H9 (cell line): ENCODE measurements around the gene EPHA2. TPM values are rescaled to one million over a fixed set of nuclear protein-coding genes. Genes with fewer than 3 reads are reported as not detected.

Experiments
- DNase-seq: peaks from one replicate; pipeline ENCODE4 v3.0.0-alpha.2; 2017
- H2AFZ ChIP-seq: one replicate; pipeline ENCODE4 v1.6.1; 2013; ENCODE audit warnings: mild to moderate bottlenecking, low read length, control low read depth, moderate library complexity
- H2AK5ac ChIP-seq: 2 replicates; pipeline ENCODE4 v1.6.1; 2013; ENCODE audit warnings: low read length, control low read depth, mixed read lengths; ENCODE audit not compliant: insufficient read length
- H2BK120ac ChIP-seq: one replicate; pipeline ENCODE4 v1.6.1; 2013; ENCODE audit warnings: low read depth, mild to moderate bottlenecking, low read length, control low read depth, inconsistent platforms; ENCODE audit not compliant: poor library complexity, severe bottlenecking
- H2BK12ac ChIP-seq: 2 replicates; pipeline ENCODE4 v1.6.1; 2013; ENCODE audit warnings: low read length, control low read depth, mixed read lengths, low read depth; ENCODE audit not compliant: insufficient read length
- H2BK15ac ChIP-seq: 2 replicates; pipeline ENCODE4 v1.6.1; 2013; ENCODE audit warnings: low read depth, low read length, control low read depth
- H2BK20ac ChIP-seq: one replicate; pipeline ENCODE4 v1.6.1; 2013; ENCODE audit warnings: low read depth, mild to moderate bottlenecking, low read length, control low read depth, inconsistent platforms; ENCODE audit not compliant: poor library complexity, severe bottlenecking
- H2BK5ac ChIP-seq: 2 replicates; pipeline ENCODE4 v1.6.1; 2013; ENCODE audit warnings: low read length, control low read depth, mixed read lengths; ENCODE audit not compliant: insufficient read length
- H3K14ac ChIP-seq: 2 replicates; pipeline ENCODE4 v1.6.1; 2013; ENCODE audit warnings: low read length, control low read depth; ENCODE audit not compliant: insufficient read depth
- H3K18ac ChIP-seq: 2 replicates; pipeline ENCODE4 v1.6.1; 2013; ENCODE audit warnings: low read depth, mild to moderate bottlenecking, mixed read lengths, low read length, control low read depth; ENCODE audit not compliant: insufficient read length
- H3K23ac ChIP-seq: 2 replicates; pipeline ENCODE4 v1.6.1; 2013; ENCODE audit warnings: low read length, control low read depth, mixed read lengths, low read depth; ENCODE audit not compliant: insufficient read length
- H3K23me2 ChIP-seq: 2 replicates; pipeline ENCODE4 v1.6.1; 2013; ENCODE audit warnings: low read depth, mild to moderate bottlenecking, mixed read lengths, low read length, control low read depth; ENCODE audit not compliant: insufficient read length, poor library complexity, severe bottlenecking
- H3K27ac ChIP-seq: 2 replicates; pipeline ENCODE4 v1.5.1; 2013; ENCODE audit warnings: low read length, control low read depth, mixed read lengths, low read depth; ENCODE audit not compliant: insufficient read length
- H3K27me3 ChIP-seq: 2 replicates; pipeline ENCODE4 v1.6.1; 2013; ENCODE audit warnings: low read length, control low read depth, inconsistent platforms; ENCODE audit not compliant: insufficient read depth
- H3K4ac ChIP-seq: 2 replicates; pipeline ENCODE4 v1.6.1; 2013; ENCODE audit warnings: low read depth, mild to moderate bottlenecking, control low read depth, inconsistent platforms, low read length, moderate library complexity
- H3K4me1 ChIP-seq: 2 replicates; pipeline ENCODE4 v1.6.1; 2013; ENCODE audit warnings: low read length, control low read depth, inconsistent platforms; ENCODE audit not compliant: insufficient read depth
- H3K4me2 ChIP-seq: 2 replicates; pipeline ENCODE4 v1.6.1; 2013; ENCODE audit warnings: low read length, control low read depth, mixed read lengths; ENCODE audit not compliant: insufficient read length, insufficient read depth
- H3K56ac ChIP-seq: 2 replicates; pipeline ENCODE4 v1.6.1; 2013; ENCODE audit warnings: low read depth, mild to moderate bottlenecking, mixed read lengths, low read length, control low read depth; ENCODE audit not compliant: insufficient read length
- H3K79me1 ChIP-seq: 2 replicates; pipeline ENCODE4 v1.6.1; 2013; ENCODE audit warnings: low read depth, mild to moderate bottlenecking, moderate library complexity, low read length, control low read depth, inconsistent platforms; ENCODE audit not compliant: insufficient read depth, poor library complexity, severe bottlenecking
- H3K79me2 ChIP-seq: 2 replicates; pipeline ENCODE4 v1.6.1; 2013; ENCODE audit warnings: low read length, control low read depth, inconsistent platforms; ENCODE audit not compliant: insufficient read depth
- H3K9ac ChIP-seq: 2 replicates; pipeline ENCODE4 v1.6.1; 2013; ENCODE audit warnings: low read length, control low read depth, mixed read lengths; ENCODE audit not compliant: insufficient read length; ENCODE audit errors: extremely low read depth
- H3K9me3 ChIP-seq: one replicate; pipeline ENCODE4 v1.6.1; 2013; ENCODE audit warnings: low read depth, low read length, inconsistent platforms; ENCODE audit not compliant: control insufficient read depth
- H3T11ph ChIP-seq: one replicate; pipeline ENCODE4 v1.6.1; 2013; ENCODE audit warnings: mild to moderate bottlenecking, low read length, control low read depth, inconsistent platforms
- H4K20me1 ChIP-seq: one replicate; pipeline ENCODE4 v1.6.1; 2013; ENCODE audit not compliant: control insufficient read depth, insufficient read length, insufficient read depth
- H4K5ac ChIP-seq: 2 replicates; pipeline ENCODE4 v1.6.1; 2013; ENCODE audit warnings: low read depth, mild to moderate bottlenecking, mixed read lengths, low read length, control low read depth; ENCODE audit not compliant: insufficient read length
- H4K8ac ChIP-seq: replicated peaks from 2 replicates; pipeline ENCODE4 v1.6.1; 2013; ENCODE audit warnings: low read length, control low read depth, mixed read lengths, low read depth; ENCODE audit not compliant: insufficient read length
- H4K91ac ChIP-seq: 2 replicates; pipeline ENCODE4 v1.6.1; 2013; ENCODE audit warnings: low read depth, mild to moderate bottlenecking, moderate library complexity, mixed read lengths, low read length, control low read depth; ENCODE audit not compliant: insufficient read length
- H3K27ac Mint-ChIP-seq, 3 experiments: 2 replicates in 2 of 3; 3 replicates in 1 of 3; pipeline ENCODE4 v1.8.0; 2020 to 2021; ENCODE audit warnings: mixed read lengths in 3 of 3, mild to moderate bottlenecking in 1 of 3, moderate library complexity in 1 of 3
- H3K27me3 Mint-ChIP-seq: 2 replicates; pipeline ENCODE4 v1.8.0; 2021; ENCODE audit warnings: low read depth, mild to moderate bottlenecking, moderate library complexity, mixed read lengths
- H3K36me3 Mint-ChIP-seq, 3 experiments: 2 replicates in 2 of 3; 3 replicates in 1 of 3; pipeline ENCODE4 v1.8.0; 2020 to 2021; ENCODE audit warnings: low read depth in 3 of 3, mixed read lengths in 3 of 3; ENCODE audit not compliant: insufficient read depth in 1 of 3
- H3K4me1 Mint-ChIP-seq, 2 experiments: 2 replicates each; pipeline ENCODE4 v1.8.0; 2020; ENCODE audit warnings: mixed read lengths in 2 of 2
- H3K4me3 Mint-ChIP-seq, 2 experiments: 2 replicates in 1 of 2; 3 replicates in 1 of 2; pipeline ENCODE4 v1.8.0; 2020 to 2021; ENCODE audit warnings: mild to moderate bottlenecking in 2 of 2, mixed read lengths in 2 of 2, moderate library complexity in 1 of 2
- H3K9me3 Mint-ChIP-seq, 2 experiments: 2 replicates in 1 of 2; 3 replicates in 1 of 2; pipeline ENCODE4 v1.8.0; 2020; ENCODE audit warnings: mild to moderate bottlenecking in 2 of 2, mixed read lengths in 2 of 2, moderate library complexity in 1 of 2
- WGBS: extraction: QIAGEN DNeasy Blood & Tissue Kit; methylation state at CpG from one replicate; pipeline ENCODE4 v1.1.7; 2013; ENCODE audit warnings: missing lambda C conversion rate, low lambda C conversion rate, mixed read lengths; ENCODE audit not compliant: insufficient read length; ENCODE audit errors: extremely low coverage; 5-methylcytosine and 5-hydroxymethylcytosine counted together
- total RNA-seq: library from RNA; stranded (reverse); gene quantifications from 2 replicates; pipeline ENCODE4 v1.2.1, GENCODE V29; 2021
- TF ChIP-seq, protein P1 (sequence below): fragments of 200-600 bp; sonication (generic); conservative IDR thresholded peaks from 3 replicates; pipeline ENCODE4 v1.8.0; 2021; ENCODE audit warnings: antibody characterized with exemption, mild to moderate bottlenecking

Gene EPHA2
- total RNA-seq, 1 experiment from 2014 or later = 33.1 TPM

DNA sequence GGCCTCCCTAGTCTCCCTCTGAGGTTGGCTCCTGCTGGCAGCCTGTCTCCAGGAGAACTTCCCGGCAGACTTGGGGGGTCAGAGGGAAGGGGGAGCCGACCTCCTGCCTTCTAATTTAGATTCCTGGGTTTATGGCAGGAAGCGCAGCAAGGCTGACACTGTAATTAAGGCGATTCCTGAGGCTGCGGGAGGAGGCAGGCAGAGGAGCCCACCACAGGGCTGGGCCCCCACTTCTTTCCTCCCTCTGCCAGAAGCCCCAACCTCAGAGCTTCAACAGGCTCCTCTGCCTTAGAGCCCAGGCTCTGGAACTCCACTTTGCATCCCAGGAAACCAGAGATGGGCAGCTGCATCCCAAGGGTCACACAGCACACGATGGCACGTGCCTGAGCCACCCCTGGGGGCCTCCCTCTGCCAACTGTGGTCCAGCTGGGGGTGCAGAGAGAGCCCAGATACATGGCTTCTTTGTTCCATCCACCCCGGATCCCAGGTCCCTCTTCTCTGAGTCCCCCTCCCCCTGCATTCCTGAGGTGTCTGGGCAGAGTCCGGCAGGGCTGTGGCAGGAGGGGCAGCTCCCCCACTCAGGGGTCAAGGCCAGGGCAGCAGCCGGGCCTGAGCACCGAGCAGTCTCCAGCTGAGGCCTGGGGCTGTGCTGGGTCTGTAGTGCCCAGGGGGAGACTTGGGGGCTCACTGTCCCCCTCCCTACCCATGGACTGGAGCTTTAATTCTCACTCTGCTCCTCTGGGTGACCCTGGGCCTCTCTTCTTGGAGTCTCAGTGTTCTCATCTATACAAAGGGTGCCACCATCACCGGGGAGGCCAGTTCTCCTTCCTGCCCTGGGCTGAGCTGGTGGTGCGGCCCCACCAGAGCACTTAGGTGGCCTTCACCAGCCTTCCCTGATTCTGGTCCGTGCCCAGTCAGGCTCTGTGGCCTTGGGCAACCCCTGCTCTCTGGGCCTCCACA lies 43.0 kb downstream of the EPHA2 start:
- Histone ChIP-seq H3K27me3 (no peaks in the 10 kb centered on the region), H4K5ac (no peak overlapping the region), H3T11ph (no peak overlapping the region), H2BK20ac (no peak overlapping the region), H3K4me2 (no peak overlapping the region), H2BK5ac (no peak overlapping the region), H3K23ac (no peak overlapping the region), H3K9me3 (peaks cover 3% of the 10 kb centered on the region), H2BK12ac (no peak overlapping the region), H2AFZ (no peak overlapping the region), H3K18ac (no peak overlapping the region), H4K20me1 (no peaks in the 10 kb centered on the region), H4K91ac (no peak overlapping the region), H3K4ac (no peak overlapping the region), H3K79me2 (no peaks in the 10 kb centered on the region), H3K14ac (no peak overlapping the region), H3K4me1 (peaks cover 10% of the 10 kb centered on the region), H3K27ac (no peak overlapping the region), H3K56ac (no peak overlapping the region), H4K8ac (no peak overlapping the region), H2AK5ac (no peak overlapping the region), H3K79me1 (no peaks in the 10 kb centered on the region), H2BK15ac (no peak overlapping the region), H3K9ac (no peak overlapping the region), H2BK120ac (no peak overlapping the region), H3K23me2 (no peaks in the 10 kb centered on the region)
- H3K27ac Mint-ChIP-seq = no peak overlapping the region
- H3K4me3 Mint-ChIP-seq = no peak overlapping the region
- peak; percentile 60 for DNase-seq
- TF ChIP-seq, protein P1, sequence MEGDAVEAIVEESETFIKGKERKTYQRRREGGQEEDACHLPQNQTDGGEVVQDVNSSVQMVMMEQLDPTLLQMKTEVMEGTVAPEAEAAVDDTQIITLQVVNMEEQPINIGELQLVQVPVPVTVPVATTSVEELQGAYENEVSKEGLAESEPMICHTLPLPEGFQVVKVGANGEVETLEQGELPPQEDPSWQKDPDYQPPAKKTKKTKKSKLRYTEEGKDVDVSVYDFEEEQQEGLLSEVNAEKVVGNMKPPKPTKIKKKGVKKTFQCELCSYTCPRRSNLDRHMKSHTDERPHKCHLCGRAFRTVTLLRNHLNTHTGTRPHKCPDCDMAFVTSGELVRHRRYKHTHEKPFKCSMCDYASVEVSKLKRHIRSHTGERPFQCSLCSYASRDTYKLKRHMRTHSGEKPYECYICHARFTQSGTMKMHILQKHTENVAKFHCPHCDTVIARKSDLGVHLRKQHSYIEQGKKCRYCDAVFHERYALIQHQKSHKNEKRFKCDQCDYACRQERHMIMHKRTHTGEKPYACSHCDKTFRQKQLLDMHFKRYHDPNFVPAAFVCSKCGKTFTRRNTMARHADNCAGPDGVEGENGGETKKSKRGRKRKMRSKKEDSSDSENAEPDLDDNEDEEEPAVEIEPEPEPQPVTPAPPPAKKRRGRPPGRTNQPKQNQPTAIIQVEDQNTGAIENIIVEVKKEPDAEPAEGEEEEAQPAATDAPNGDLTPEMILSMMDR = no peak
- peaks cover 47 to 51% of the 10 kb centered on the region in 2 experiments for H3K4me1 Mint-ChIP-seq
- WGBS = no CpG with 5 or more reads among the region's 14 CpGs
- H3K27me3 Mint-ChIP-seq = peaks cover 24% of the 10 kb centered on the region
- peaks cover 5 to 7% (median 7%) of the 10 kb centered on the region in 3 experiments; a peak in 5 of 7 replicates for H3K36me3 Mint-ChIP-seq
- H3K9me3 Mint-ChIP-seq = peaks cover 9 to 10% of the 10 kb centered on the region in 2 experiments
